CD4-positive, alpha-beta T cell treated with Interleukin-12 subunit alpha and Interleukin-12 subunit beta, for 1 hour (primary cell): Measurements from ENCODE around the gene ZNF771.
"Not testable (repeated sequence)": the region's sequence is repeated elsewhere in the genome, so short reads cannot be mapped to it uniquely, and the experiment has no call there.

Source experiments
- DNase-seq: peaks from one replicate; pipeline ENCODE4 v3.0.0-alpha.2; 2020

ZNF771 gene

GRCh38 chr16:30376461-30376902, 30.9 kb upstream of the ZNF771 start:
- no peak for DNase-seq

GRCh38 chr16:30377050-30377811, 30.2 kb upstream of the ZNF771 start:
- DNase-seq, result no peak

- DNase-seq, result peak; percentile 92
Measured at GRCh38 chr16:30377812-30378235, 29.6 kb upstream of the ZNF771 start.

GRCh38 chr16:30378236-30379157, 28.9 kb upstream of the ZNF771 start:
- peak; percentile 100 for DNase-seq

- no peak for DNase-seq
Measured at GRCh38 chr16:30379158-30379783, 28.1 kb upstream of the ZNF771 start.

- no peak for DNase-seq
Measured at GRCh38 chr16:30380072-30380802, 27.2 kb upstream of the ZNF771 start.

GRCh38 chr16:30380803-30381208, 26.6 kb upstream of the ZNF771 start:
- peak; percentile 20 for DNase-seq

- DNase-seq, result peak; percentile 51
Measured at GRCh38 chr16:30381291-30382041, 25.9 kb upstream of the ZNF771 start.

- peak; percentile 83 for DNase-seq
Measured at GRCh38 chr16:30382111-30382881, 25.1 kb upstream of the ZNF771 start, which contains the start of gene SEPTIN1. TSS of gene SEPTIN1 (minus strand) at chr16:30382561. CDS start at chr16:30382542, 19 bp downstream.

- no peak for DNase-seq
Measured at GRCh38 chr16:30383521-30383920, 23.9 kb upstream of the ZNF771 start.

GRCh38 chr16:30394592-30395154, 12.7 kb upstream of the ZNF771 start:
- no peak for DNase-seq

- DNase-seq, result peak; percentile 67
Measured at GRCh38 chr16:30395155-30395991, 12.0 kb upstream of the ZNF771 start, which contains the start of gene ZNF48. TSS of gene ZNF48 (plus strand) at chr16:30395420. CDS start at chr16:30395795, 375 bp downstream.

- no peak for DNase-seq
Measured at GRCh38 chr16:30395992-30396585, 11.3 kb upstream of the ZNF771 start.

- not testable (repeated sequence) for DNase-seq
Measured at GRCh38 chr16:30396627-30397026, 10.8 kb upstream of the ZNF771 start.

GRCh38 chr16:30397056-30397455, 10.3 kb upstream of the ZNF771 start:
- no peak for DNase-seq

- no peak for DNase-seq
Measured at GRCh38 chr16:30397776-30398660, 9.4 kb upstream of the ZNF771 start.

GRCh38 chr16:30398661-30399434, 8.6 kb upstream of the ZNF771 start:
- no peak for DNase-seq
